T-helper 2 cell (primary cell): ENCODE data around the gene SYNE1.
A peak's percentile ranks its signal among the peaks of the same experiment; 100 is the strongest.
"Not testable (repeated sequence)": the region's sequence is repeated elsewhere in the genome, so short reads cannot be mapped to it uniquely, and the experiment has no call there.

Experiments used
- DNase-seq, 5 experiments: peaks; one replicate each; pipeline versions ENCODE4 v3.0.0 to v3.0.0-alpha.2; 2012 to 2022

Gene SYNE1

DNA sequence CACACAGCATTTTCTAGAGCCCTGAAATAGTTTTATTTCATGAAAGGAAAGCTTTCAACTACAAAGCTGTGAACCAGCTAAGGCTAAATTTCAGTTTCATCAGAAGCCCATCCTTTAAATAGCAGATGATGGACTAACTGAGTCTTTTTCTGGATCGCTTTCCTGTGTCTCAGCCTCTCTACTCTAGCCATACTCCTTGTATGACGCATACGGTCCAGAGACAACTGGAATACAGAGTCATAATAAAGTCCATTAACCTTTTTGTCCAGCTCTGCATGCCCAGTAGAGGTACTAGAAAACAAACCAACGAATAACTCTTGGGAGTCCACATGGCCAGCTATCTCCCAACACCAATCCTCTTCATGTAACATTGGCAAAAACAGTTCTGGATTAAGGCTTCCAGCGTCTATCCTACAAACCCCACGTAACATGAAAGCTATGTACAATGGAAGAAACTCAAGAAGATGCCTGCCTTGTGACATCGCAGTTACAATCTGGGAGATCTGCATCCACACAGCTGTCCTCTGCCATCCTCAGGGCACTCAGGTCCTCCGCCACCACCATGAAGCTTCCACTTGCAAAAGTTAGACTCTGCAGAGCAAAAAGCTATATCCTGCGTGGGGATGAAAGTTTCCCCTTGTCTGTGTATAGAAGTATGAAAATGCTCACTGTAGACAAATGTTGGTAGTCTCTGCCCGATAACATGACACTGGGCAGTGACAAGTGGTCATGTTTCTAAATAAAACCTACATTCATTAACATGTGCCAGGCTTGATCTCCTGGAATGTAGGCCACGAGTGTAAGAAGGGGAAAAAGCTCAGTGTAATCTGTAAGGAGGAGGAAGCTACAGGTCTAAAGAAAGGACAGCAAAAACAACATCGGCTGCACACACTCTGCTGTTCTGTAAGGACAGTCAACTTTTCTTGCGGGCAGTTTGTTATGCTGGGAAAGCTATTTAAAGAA lies 469.2 kb downstream of the SYNE1 start:
- no peak for DNase-seq

- no peak for DNase-seq
Measured at GRCh38 chr6:152166897-152167296, 470.3 kb downstream of the SYNE1 start.

GRCh38 chr6:152166497-152166896 lies 470.7 kb downstream of the SYNE1 start:
- DNase-seq: no peak

DNA sequence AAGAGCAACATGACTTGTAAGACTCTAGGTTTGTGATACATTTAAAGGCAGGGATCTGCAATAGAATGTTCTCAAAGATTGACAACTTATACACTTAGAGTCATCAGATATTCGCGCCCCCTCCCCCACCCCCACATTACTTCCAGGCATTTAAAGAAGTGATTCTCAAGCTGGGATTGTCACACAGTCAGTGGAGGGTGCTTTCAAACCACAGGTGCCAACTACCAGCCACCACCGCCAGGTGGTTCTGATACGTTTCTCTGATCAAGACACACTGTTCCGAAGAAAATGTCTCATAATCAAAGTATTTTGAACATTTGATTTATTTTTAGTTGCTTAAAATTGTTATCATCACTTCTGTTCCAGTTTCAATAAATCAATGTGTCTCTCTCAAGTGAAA lies 472.2 kb downstream of the SYNE1 start:
- no peak for DNase-seq

- DNase-seq: peak in 1 of 5 experiments; percentile 46
Measured at GRCh38 chr6:152161501-152161900, 475.7 kb downstream of the SYNE1 start.

DNA sequence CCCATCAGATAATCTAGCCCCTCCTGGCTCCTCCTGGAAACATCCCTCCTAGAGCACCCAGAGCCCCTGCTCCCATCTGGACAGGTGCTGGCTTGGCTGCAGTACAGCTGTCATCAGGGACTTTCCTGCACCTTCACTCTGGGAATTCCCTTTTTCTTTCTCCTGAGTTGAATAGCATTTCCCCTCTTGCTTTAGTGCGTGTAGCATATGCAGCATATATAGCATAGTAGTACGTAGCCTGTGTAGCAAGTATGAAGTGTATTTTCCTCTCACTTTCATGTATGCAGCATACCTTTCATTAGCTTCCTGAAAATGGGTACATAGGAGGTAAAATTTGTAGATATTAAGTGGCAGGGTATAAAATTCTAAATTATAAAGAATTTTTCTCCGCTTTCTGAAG lies 476.8 kb downstream of the SYNE1 start:
- DNase-seq: peak in 1 of 5 experiments; percentile 11

GRCh38 chr6:152155792-152156191 lies 481.4 kb downstream of the SYNE1 start:
- no peak for DNase-seq

GRCh38 chr6:152154559-152155356 lies 482.4 kb downstream of the SYNE1 start:
- DNase-seq: no peak

- no peak for DNase-seq
Measured at GRCh38 chr6:152151920-152152319, 485.2 kb downstream of the SYNE1 start.

DNA sequence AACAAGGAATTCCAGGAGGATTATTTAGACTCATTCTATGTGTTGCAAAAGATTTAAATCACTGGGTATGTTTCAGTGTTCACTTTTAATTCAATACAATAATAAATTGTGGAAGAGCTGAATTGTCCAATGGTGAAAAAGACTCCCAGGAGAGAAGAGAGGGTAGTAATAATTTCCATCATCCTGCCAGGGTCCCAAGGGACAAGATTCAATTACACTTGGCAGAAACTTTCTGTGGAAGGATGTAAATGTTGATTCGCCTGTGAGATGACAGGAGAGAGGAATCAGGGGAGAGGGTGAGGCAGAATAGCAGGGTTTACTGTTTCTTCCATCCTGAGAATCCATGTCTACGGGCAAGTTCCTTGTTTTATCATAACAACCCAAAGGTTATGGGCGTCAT lies 487.0 kb downstream of the SYNE1 start:
- no peak for DNase-seq

DNA sequence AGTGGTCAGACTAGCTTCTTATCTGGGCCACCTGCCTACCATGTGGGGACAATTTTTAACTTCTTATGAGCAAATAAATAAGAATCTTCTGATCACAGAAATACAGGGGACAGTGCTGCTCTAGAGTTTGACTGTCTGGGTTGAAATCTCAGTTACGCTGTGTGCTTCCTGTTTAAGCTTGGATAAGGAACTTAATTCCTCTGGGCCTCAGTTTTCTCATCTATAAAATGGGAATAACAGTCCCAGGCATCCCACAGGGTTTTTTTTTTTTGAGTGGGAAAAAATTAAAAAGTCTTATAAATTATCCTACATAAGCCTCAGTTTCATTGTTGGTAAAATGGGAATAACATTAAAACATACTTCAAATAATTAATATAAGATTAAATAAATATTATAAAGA lies 488.8 kb downstream of the SYNE1 start:
- DNase-seq: no peak

DNA sequence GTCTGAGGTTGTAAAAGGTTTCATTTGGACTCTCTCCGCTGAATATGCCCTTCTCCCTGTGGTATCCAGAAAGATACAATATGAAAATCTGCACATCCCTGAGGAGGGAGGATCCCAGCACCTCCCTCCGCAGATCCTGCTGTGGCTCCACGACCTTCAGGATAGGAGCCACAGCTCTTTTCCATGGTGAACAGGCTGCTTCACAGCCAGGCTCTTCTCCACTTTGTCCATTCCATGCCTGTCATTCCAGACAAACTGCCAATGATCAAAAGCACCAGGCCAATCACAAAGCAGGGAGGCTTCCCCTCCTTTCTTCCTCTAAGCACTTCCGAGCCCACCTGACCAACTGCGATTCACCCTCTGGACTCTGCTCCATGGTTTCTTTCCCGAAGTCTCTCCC lies 489.9 kb downstream of the SYNE1 start:
- DNase-seq: no peak

DNA sequence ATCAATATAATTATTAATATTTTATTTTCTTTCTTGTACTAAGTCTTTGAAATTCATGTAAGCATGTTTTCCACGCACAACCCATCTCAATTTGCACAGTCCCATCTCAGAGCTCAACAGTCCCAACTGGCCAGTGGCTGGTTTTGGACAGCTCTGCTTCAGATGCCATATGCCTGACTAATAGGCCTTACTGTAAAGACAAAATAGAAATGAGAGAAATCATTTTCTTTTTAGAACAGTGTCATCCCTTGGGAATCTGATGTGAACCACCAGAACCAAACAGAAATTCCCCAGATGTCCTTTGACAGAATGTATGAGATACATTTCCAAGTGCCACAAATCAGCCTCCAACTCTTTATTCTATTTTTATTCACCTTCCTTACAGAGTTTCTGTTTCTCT lies 490.8 kb downstream of the SYNE1 start:
- no peak for DNase-seq

DNA sequence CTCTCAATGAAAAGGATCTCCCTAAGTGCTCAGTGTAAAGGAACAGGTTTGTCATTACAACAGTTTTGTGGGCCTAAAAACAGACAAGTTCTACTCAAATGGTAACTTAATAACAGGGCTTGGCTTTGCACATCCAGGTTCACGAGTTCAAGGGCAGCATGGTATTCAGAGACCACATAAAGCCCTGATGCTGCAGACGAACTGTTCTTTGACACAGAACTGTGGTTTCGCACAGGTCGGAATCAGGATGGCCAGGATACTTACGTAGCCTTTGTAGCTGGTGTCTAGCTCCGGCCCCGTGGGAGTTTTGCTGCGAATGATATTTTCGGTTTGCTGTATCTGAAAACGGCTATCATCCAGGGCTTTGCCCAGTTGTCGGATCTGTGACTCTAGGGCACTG lies 493.8 kb downstream of the SYNE1 start:
- no peak for DNase-seq

DNA sequence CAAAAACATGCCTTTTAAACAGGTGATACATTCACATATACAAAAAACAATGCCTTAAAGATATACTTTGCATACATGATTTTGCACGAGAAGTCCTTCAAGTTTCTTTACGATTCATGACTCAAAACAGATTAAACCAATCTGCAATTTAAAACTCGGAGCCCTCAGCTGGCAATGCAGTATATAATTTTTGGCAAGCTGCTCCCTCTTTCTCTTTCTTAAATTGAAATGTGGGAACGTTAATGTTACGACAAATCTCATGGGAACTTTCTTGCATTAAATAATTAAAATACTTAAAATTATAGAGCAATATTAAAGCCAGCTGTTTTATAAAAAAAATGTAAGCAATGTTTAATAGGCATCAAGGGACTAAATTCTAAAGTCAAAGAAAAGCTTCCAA lies 495.1 kb downstream of the SYNE1 start:
- no peak for DNase-seq

DNA sequence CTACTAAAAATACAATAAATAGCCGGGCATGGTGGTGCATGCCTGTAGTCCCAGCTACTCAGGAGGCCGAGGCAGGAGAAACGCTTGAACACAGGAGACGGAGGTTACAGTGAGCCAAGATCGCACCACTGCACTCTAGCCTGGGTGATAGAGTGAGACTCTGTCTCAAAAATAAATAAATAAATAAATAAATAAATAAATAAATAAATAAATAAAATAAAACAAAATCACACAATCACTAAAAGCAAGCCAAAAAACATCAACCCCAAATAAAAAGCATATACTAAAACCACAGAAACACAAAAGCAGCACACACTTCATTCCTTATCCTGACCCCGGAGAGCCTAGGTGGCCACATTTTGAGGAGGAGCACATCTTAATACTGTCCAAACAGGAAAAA lies 498.8 kb downstream of the SYNE1 start:
- DNase-seq: not testable (repeated sequence)

DNA sequence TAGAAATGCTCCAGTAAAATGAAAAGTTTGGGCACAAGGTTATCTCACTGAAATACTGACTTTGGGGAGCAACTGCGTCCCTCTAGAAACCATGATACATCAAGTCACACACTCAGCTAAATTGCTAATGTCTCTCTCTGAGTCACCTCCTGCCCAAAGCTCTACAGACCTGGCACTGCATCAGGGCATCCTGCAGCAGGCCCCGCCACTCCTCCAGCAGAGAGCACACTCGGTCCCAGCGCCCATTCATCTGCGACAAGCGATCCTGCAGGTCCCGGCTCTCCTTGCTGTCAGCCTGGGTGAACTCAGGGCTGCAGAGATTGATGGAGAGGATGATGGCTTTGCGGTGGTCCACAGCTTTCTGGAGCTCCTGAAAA lies 500.7 kb downstream of the SYNE1 start:
- no peak for DNase-seq

GRCh38 chr6:152135755-152136448 lies 501.3 kb downstream of the SYNE1 start:
- no peak for DNase-seq

DNA sequence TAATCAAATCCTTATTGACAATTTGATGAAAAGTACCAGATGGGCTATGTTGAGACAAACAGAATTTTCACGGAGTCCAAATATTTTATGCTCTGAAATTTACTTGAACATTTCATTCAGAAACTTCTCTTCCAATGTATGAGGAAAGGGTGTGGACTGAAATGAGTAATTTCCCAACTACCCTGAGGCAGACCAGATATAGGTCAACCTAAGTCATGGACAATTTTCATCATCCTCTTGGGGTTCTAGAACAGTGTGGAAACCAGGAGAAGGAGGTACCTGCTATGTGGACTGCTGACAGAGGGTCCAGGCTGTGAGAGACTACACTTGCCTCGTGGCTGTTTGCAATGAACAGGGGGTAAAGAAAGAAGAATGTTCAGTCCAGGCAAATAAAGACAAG lies 506.7 kb downstream of the SYNE1 start:
- no peak for DNase-seq

DNA sequence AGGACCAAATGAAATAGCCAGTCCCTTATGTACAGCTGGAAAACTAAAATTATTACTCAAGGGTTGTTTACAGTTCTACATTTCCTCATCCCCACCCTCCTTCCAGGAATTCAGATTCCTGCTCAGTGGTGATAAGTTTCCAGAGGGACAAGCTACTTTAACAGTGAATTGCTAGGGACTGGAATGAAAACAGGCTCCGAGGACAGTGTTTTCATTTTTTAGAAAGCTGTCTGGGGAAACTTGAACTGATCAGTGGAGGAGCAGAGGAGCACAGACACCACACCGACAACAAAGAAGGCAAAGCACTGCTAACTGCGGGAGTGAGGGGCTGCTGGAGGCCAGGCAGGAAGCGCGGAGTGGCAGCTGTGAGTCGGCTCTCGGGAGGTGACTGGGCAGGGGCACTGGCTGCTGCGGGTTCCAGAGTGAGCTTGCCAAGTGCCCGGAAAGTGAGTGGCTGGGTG lies 507.4 kb downstream of the SYNE1 start:
- no peak for DNase-seq

DNA sequence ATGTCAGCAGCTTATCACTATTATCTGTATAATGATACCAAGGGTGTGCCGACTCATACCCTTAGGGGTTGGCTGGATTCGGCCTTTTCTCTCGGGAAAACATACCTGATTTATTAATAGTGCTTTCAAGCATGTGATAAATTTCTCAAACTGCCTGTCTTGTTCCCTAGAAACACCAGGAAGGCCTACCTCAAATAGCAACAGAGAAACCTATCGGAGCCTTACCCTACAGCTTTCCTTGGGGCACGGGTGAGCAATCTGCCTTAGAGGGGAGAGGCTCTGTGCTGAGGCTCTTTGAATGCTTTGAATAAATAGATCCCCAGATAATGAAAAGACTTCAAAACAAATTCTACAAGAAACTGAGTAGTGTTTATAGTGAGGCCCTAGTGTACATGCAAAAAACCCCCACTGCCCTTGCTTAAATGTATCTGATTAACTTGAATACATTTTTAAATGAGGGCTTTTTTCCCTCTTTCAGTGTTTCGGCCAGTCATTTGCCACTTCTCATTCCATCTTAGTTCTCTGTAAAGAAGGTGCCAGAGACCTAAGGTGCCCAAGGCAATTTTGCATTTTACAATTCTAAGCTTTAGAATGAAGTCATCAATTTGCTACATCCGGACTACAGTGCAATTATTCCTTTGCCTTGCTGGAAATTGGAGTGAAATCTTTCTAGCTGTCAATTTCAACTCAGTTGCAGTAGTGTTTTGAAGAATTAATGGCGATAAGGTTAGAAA lies 509.6 kb downstream of the SYNE1 start:
- no peak for DNase-seq

DNA sequence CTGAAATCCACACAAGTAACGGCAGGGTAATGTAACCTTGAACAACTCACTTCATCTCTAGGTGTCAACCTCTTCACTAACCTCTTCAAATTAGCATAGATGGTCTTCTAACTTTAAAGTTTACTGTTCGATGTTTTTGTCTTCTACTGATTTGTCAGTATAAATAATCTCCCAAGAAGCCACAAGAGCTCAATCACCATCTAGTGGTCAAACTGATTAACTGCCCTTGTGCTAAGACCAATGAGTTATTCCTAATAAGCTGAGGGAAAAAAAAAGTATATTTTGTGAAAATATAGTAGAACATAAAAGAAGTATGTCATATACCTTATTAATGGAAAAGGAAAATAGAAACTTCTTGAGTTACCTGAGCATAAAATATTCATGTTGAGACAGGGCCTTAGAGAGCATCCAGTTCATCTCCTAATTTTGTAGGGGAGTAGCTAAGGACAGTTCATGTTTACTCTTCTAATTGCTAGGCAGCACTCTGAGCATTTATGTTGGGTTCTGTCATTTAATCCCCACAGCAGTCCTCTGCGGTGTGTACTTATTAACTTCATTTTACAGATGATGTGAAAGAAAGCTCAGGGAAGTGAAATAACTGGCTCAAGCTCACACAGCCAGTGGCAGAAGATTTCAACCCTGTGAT lies 512.6 kb downstream of the SYNE1 start:
- peak in 1 of 5 experiments; percentile 16 for DNase-seq
